DMS114 treated with DMSO at 0.1 percent for 48 hours (cell line): ENCODE results near the gene LAMC3.

Experiments used
- DNase-seq: peaks from one replicate; lab custom pipeline; 2025; ENCODE audit not compliant: unreplicated experiment; lab: John Stamatoyannopoulos, UW

Gene LAMC3

DNA sequence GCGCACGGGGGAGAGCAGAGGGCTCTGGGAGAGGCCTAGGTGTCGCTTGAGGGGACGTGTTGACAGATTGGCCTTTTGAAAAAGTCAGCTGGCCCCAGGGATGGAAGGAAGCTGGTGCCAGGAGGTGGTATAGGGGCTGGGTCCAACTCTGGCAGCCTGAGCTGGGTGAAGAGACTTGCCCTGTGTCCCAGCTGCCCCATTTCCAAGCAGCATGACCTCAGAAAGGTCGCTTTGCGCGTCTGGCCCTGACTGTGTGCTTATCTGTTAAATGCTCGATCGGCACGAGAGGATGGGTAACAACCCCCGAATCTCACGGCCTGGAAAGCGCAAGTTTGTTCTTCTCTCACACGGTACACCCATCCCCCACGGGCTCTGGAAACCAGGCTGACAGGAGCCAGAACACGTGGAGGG, 31.2 kb upstream of the LAMC3 start:
- no peak for DNase-seq

DNA sequence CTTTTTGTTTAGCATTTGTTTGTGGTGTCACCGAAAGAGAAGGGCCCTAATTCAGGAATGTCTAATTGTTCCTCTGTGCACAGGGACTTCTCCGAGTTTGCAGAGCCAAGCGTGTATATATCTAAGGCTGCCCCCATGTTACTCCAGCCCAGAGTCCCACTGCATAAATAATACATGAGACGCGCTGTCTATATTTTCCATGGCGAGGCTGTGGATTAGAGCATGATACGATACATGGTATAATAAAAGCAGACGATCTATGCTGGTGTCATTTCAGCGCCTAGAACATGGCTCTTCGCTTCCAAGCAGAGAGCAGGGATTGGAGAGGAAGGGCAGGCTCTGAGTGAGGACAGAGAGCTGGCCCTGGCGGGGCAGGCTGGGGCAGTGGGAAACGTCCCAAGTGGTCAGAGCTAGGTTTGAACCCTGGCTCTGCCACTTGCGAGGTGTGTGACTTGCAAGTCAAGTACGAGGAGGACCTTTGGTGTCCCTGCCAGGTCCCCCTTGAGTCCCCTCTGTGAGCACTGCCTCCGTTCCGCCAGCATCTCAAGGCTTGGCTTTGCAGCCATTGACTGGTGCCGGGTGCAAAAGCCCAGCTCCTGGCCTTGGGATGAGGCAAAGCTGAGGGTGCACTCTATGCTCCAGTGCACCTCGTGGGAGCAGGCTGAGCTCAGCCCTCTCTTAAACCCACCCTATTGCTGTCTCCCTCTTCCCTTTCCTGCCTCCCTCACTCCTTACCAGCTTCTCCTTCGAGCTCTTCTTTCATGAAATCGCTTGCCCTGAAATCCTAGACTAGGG, 29.2 kb upstream of the LAMC3 start:
- no peak for DNase-seq

DNA sequence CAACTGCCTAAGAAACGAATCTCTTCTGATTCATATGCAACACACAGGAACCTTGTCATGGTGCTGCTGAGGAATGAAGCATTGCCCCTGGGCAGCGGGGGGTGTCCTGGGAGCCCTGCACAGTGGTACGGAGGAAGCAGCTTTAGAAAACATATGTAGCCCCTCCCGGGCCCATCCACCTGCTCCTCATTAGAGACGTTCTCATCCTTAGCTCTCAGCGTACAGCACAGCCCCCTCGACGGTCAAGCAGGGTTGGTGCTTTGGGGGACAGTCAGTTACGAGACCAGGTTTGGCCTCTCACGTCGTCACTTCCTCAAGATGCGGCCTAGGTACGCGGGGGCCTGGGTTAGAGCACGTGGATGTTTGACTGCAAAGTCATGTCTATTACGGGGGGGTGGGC, 28.4 kb upstream of the LAMC3 start:
- DNase-seq: no peak

DNA sequence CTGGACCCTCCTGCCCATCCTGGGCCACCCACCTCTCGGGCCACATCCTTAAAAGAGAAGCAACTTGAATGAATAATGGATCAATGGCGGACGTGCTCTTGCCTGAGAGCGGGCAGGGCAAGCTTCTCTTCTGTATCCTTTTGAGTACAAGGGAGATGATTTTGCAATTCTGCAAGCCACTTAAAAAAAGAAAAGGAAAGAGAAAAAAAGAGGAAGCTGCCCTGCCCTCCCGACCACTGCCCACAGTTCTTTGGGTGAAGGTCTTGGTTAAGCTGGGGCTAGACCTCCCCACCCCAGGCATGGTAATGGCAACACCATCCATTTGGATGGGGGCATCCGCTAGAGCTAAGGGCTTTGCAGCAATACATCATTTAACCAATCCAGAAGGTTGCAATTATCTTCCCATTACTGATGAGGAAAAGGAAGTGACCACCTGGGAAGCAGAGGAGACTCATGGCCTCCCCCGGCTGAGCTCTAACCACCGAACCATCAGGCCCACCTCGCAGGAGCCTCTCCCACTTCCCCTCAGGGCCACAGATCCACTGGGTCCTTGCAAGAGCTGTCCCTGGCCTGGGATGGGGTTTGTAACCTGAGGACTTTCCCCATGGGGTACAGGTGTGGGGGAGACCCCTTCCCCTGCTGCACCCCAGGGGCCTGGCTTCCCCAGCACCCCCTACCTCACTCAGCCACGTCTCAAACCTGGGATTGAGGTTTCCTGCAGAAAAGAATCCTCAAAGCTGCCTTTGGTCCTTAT, 27.8 kb upstream of the LAMC3 start:
- DNase-seq: no peak

DNA sequence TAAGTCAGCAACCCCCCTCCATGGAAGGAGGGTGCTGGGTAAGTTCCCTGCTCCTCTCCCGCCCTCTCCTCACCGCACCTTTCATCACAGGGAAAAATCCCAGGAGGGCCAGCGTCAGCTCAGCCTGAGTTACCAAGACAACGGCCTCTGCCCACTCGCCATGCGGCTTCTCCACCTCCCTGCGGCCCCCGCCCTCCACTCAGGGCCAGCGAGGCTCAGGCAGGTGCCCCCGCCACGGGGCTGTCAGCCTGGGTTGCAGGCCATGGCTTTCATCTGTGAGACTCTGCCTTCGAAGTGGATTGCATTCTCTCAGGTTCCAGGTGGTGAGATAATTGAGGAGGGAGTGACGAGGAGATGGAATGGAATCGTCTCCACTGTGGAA, 27.2 kb upstream of the LAMC3 start:
- no peak for DNase-seq

DNA sequence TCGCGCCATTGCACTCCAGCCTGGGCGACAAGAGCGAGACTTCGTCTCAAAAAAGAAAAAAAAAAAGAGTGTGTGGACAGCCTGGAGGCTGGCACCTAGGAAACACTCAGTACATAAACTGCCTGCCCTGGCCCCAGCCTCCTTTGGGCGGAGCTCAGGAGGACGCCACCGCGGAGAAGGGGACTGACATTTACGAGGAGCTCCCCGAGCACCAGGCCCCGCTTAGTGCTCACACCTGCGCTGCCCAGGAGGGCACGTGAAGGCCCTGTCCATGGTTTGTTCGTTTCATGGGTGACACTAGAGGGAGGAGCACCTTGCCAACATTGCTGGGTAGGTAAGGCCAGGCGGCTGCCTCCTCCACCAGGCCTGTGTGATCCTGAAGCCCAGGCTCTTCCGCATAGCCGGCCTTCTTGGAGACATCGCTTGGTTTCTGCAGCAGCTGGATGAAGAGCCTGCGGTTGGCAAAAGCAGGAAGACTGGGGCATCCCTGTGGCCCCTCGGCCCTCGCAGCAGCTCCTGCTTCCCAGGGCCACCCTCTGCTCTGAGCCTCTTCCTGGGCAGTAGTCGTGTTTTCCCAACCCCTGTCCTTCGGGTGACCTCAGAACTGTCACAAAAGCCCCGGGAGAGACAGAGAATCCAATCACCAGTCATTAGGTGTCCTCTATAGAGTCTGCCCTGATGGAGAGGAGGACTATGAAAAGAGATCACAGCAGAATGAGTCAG, 26.2 kb upstream of the LAMC3 start:
- no peak for DNase-seq

DNA sequence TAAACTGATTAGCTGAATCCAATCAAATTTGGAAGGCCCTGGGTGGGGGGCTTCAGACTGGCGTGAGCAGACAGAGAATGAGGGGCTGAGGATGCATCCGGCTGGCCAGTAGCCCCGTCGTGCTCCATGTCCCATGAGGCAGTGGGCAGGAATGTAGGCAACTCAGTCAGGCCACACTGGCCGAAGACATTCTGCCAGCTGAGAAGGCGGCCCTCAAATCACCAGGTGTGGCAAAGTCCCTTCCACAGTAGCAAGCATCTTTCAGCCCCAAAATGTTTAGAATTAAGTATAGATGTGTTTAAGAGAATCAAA, 25.7 kb upstream of the LAMC3 start:
- DNase-seq: no peak

DNA sequence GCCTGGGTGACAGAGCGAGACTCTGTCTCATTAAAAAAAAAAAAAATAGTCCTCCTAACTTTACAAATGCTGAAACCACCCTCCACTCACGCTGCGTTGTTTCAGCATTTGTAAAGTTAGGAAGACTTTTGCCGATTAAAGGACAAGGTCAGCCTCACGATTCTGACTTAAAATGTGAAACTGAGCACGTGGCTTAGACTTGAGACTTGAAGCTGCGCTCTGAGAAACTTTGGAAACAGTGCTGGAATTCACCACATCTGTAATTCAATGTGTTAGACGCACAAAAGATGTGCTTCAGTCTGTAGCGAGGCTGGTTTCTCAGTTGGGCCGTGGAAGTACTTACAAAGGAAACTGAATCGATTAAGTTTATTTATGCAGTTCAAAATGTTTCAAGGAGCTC, 25.0 kb upstream of the LAMC3 start:
- DNase-seq: no peak

DNA sequence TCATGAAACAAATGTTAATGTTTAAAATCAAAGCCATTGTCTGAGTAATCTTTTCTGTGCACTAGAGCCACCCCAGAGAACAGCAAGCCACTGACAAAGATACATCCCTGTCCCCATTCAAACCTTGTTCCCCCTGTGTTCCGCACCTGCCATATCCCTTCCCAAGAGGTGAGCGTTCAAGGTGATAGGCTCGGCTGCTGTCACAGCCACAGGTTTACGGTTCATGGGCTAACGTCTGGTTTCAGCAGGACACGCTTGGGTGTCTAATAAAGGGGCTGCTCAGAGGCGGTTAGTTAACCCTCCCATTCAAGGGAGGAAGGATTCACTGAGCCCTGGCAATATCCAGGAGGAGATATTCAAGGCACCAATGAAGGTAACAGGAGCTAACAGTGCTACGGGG, 24.5 kb upstream of the LAMC3 start:
- no peak for DNase-seq

DNA sequence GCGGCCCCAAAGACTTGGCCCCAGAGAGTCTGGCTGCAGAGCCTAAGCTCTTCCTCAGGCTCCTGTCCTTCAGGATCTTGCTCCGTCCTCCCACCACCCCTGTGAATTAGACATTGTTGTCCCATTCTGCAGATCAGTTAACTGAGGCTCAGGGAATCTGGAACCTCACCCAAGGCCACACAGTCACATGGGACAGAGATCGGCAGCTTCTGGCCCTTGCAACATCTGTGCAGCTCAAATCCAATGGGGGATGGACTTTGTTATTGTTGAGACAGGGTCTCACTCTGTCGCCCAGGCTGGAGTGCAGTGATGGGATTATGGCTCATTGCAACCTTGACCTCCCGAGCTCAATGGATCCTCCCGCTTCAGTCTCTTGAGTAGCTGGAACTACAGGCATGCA, 23.9 kb upstream of the LAMC3 start:
- DNase-seq: no peak

DNA sequence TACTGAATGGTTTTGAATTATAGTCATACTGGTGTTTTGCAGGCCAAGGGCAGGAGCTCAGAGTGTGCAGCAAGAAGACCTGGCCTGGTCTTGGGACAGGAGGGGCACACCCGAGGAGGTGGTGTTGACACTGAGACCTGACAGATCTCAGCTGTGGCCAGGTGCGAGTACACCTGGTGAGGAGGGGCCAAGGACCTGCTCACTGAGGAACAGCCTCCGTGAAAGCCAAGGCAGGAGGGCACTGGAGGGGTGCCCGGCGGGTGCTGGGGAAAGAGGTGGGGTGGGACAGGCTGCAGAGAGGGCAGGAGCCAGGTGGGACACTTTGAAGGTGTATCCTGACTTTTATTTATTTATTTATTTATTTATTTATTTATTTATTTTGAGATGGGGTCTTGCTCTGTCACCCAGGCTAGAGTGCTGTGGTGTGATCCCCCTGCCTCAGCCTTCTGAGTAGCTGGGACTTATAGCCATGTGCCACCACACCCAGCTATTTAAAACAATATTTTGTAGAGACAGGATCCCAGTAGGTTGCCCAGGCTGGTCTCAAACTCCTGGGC, 23.3 kb upstream of the LAMC3 start:
- DNase-seq: no peak

DNA sequence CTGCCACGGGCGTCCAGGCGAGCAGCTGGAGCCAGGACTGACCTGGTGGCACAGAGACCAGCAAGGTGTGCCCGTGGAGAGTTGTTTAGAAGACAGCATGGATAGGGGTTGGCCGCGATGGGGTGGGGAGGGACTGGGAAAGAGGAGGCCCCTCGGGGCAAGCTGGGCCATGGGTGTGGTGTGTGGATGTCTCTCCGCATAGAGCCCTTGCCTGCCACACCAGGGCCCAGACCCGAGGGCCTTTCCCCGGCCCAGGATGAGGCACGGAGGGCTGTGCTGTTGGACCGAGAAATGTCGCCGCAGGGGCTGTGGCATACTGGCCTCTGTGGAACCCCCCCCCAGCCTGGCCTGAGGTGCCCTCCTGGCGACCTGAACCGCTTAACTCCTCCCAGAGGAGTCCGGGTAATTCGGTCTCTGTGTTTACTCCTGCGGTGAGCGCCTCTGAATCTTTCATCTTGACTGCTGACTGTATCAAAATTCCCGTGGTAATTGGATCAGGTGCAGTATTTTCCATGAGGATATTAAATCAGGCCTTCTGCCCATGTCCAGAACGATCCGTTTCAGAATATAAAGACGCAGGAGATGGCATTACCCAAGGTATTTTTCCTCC, 22.5 kb upstream of the LAMC3 start:
- DNase-seq: no peak

DNA sequence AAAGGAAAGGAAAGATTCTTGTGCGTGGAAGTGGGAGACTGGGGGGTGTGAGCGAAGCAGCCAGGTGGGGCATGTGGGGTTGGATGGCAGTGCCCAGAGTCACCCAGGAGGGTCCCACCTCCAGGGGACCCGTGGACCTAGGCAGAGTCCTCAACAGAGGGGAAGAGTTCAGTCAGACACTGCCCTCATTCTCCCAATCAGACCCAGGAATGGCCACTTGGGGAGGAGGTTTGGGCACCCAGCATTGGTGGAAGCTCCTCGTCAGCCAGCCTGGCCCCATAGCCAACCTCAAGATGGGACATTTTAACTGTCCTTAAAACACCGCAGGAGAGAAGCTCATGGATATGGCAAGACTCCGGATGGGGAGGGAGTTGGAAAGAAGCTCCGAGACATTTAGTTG, 21.9 kb upstream of the LAMC3 start:
- DNase-seq: no peak

DNA sequence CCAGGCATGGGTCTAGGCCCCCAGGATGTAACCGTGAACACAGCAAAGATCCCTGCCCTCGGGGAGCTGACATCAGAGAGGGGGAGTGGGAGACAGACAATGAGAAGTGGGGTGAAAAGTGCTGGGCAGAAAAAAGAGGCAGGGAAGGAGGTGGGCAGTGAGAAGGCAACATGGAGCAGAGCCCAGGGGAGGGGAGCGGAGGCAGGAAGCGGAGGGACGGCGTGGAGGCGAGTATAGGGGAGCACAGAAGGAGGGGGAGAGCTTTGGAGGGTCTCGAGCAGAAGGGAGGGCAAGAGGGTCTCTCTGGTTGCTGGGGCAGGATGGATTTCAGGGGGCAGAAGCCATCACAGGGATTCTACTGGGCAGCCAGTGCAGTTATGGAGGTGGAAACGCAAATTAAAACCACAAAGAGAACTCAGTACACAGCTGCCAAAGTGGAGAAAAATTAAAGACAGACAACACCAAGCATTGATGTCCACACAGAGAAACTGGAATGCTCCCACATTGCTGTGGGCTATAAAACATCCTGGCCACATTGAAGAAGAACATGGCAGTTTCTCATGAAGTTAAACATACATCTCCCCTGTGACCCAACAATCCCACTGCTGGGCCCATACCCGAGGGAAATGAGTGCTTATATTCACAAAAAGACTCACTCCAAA, 21.1 kb upstream of the LAMC3 start:
- DNase-seq: no peak

DNA sequence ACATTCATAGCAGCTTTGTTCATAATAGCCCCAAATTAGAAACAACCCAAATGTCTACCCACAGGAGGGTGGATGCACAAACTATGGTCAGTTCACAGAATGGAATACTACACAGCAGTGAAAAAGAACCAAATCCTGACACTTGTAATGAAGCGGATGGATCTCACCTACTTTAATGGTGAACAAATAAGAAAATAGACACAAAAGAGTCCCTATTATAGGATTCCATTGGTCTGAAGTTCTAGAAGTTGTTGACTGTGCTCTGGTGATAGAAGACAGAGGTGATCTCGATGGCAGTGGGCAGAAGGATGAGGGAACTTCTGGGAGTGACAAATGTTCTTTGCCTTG, 20.6 kb upstream of the LAMC3 start:
- no peak for DNase-seq

DNA sequence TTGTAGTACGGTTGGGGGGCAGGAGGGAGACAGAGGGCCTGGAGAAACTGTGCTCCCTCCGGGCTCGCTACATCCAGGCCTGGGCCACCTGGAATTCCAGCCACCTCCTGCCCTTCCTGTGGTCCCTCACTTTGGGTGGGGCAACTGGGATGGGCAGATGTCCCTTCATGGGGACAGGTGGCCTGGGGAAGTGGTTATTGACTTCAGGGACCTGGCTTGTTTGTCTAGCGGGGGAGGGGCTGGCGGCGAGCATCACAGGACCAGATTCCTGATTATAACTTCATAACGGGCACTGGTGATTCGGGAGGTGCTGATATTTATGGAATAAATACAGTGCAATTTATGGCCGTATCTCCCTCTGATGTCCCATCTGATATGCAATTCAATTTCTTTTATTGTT, 20.1 kb upstream of the LAMC3 start:
- no peak for DNase-seq

DNA sequence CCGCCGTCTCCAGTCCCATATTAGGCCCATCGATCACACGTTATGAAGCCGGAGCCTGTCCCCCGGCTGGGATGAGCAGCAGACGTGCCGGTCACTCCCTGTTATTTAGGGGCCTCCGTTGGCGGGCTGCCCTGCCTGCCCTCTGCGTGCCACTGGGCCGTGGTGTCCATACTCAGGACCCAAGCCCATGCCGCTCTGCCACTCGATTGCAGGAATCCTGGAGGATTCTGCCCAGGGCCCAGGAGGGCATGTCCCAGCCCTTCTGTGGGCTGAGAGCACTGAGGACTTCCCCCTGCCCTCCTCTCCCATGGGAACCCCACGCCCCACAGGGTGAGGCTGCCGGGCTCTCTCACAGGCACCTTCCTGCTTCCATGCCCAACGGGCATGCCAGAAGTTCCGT, 19.6 kb upstream of the LAMC3 start:
- DNase-seq: no peak

DNA sequence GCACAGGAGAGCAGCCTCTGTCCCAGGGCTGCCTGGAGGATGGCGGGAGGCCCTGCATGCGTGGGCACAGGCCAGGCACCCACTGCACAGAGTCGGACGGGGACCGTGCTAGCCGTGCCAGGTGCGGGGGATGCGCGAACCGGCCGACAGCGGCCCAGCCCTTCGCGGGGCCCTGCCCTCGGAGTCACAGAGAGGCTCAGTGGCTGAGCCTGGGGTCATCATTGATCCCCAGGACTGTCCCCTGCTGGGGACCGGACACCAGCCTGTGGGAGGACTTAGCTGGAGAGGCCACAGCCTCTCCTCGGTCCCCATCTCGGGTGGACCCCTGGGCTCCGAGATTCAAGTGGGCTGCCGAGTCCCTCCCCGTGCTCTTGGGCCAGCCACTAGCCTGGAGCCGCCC, 19.1 kb upstream of the LAMC3 start:
- DNase-seq: no peak

DNA sequence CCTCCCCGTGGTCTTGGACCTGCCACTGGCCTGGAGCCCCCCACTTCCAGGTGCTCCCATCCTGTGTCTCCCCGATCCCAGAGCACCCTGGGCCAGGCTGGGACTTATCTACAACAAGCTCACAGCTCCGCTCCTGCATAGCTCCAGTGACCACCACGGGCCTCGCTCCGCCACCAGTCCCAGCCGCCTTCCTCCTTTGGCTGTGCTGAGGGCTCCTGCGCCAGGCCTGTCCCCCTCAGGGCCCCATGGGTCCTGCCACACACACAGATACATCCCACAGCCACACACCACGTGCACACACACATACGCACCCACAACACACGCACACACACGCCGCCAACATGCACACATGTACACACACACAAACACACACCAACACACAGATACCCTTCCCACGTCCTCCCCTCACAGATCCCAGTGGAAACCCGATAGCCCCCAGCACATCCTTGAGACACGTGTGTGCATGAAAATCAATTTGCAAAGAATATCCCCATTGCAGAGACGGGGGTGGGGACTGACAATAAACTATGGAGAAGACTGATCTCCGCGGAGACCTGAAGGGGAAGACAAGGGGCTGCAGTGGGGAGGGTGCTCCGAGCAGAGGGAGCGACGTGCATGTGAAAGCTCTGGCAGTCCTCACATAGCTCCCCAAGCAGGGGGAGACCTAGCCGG, 18.5 kb upstream of the LAMC3 start:
- no peak for DNase-seq

DNA sequence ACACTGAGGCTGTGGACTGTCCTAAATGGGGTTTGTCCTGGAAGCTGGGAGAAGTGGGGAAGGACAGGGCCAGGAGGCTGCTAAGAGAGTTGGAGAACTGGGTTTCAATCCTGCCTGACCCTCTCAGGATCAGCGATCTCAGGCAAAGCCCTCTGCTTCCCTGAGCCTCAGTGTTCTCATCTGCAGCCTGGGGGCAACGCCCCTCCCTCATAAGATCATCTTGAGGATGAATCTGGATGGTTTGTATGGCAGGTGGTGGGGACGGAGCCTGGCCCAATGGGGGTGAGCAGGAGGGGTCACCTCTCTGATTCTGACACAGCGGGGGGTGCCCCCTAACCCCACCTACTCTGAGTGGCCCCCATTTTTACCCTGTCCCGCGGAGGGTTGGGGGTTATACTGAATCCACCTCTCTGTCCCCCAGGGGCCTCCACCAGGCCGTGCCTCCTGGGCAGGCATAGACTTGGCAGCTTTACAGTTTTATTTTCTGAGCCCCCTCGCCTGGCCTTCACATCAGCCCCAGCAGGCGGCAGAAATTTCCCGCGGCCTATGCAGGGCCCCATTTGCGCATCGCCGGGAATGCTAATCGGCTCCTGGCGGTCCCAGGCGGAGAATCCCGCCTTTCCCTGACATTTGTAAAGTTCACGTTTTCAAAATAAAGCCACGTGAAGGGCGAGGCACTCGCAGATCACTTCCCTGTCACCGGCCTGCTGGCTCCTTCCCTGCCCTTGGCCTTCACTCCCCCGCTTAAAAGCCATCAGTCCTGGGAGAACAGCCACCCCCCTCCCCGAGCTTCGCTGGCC, 17.8 kb upstream of the LAMC3 start:
- DNase-seq: no peak
